HG03342 (cell line): ENCODE measurements around the gene EMILIN2.

ENCODE experiments used
- ATAC-seq: cut with Tn5 transposase; IDR thresholded peaks from one replicate; pipeline ENCODE4 v1.9.1; 2021; ENCODE audit warnings: mild to moderate bottlenecking, moderate library complexity; ENCODE audit not compliant: unreplicated experiment

EMILIN2 gene

GRCh38 chr18:2948038-2948437 lies 101.2 kb downstream of the EMILIN2 start:
- no peak for ATAC-seq

- no peak for ATAC-seq
Measured at GRCh38 chr18:2952605-2953004, 105.8 kb downstream of the EMILIN2 start.

DNA sequence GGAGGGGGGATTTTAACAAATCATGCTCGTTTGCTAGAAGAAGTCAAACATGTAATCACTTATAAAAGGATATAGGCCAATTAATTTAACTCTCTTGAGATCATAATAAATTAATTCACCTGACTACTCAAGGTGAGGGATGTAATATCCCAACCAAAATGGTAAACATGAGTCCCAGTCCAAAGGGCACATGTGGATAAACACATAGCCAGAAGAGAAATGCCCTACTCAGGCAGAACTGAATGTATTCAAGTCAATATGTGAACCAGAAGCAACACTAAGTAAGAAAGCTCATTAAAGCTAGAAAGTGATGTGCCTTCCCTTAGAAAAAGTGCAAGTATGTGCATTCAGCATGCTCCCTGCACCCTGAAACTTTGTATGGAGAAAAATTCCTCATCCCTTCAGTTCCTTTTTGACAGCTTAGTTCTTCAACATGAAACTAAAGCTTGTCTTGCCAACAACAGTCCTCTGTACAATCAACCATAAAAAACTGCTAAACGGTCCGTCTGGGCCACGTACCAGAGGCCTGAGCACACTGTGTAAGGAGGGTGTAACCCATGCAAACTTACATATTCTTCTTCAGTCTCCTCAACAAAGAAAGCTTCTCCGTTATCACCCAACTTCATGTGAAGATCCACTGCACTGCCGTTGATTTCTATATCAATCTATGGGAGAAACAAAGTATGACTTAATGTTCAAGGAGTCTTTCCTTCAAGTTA lies 107.3 kb downstream of the EMILIN2 start:
- no peak for ATAC-seq

DNA sequence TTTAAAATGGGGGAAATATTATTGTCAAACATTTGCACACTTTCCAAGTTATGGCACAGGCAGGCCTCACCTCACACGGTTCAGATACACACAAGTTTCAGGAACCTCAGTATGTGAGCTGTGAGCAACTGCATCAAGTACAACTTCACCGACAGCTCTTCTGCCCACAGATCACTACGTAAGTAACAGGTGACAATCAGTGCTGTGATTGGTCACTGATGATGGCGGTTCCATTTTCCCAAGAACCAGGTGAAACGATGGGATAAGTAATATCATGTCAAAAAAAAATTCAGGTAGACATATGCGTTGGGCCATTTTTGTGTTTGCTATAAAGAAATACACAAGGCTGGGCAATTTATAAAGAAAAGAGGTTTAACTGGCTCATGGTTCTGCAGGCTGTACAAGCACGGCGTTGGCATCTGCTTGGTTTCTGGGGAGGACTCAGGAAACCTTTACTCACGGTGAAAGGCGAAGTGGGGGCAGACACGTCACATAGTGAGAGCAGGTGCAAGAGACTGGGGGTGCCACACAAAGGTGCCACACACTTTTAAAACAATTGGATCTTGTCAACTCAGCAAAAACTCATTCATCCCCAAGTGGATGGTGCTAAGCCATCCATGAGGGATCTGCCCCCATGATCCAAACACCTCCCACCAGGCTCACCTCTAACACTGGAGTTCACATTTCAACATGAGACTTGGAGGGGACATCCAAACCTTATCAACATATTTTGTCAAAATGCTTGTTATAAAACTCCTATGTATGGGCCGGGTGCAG lies 108.3 kb downstream of the EMILIN2 start:
- no peak for ATAC-seq

DNA sequence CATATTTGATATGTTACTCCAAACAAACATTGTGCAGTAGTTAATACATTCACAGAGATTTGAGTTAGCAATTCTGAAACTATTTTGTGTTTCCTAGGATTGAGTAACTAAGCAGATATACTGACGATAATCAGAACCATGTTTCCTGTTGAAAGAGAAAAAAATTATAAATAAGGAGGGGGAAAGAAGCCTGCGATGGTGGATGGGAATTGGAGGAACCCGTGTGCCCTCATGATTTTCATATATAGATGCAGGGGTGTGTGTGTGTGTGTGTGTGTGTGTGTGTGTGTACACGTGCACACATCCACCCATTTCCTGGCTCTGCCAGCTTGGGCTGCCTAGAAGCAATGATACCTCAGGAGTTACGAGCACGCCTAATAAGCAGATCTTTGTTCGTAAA lies 109.2 kb downstream of the EMILIN2 start:
- no peak for ATAC-seq

- ATAC-seq, result peak; percentile 56
Measured at GRCh38 chr18:2958819-2959298, 112.1 kb downstream of the EMILIN2 start.

DNA sequence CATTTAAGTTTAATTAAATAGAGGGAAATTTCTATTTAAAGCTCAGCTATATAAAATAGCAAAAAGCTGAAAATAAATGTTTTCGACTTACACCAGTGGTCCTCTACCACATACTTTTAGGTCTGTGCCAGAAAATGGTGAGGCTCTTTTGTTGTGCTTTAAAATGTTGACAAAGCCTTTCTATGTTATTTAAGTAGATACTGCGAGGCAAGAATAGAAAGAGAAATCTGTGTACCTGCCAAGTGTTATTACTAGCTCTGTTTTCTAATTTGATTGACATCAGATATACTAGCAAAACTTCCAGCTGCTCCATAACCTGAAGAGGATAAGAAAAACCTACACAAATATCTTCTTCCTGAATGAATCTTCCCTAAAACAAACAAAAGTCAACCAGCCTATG lies 112.5 kb downstream of the EMILIN2 start:
- ATAC-seq, result no peak

DNA sequence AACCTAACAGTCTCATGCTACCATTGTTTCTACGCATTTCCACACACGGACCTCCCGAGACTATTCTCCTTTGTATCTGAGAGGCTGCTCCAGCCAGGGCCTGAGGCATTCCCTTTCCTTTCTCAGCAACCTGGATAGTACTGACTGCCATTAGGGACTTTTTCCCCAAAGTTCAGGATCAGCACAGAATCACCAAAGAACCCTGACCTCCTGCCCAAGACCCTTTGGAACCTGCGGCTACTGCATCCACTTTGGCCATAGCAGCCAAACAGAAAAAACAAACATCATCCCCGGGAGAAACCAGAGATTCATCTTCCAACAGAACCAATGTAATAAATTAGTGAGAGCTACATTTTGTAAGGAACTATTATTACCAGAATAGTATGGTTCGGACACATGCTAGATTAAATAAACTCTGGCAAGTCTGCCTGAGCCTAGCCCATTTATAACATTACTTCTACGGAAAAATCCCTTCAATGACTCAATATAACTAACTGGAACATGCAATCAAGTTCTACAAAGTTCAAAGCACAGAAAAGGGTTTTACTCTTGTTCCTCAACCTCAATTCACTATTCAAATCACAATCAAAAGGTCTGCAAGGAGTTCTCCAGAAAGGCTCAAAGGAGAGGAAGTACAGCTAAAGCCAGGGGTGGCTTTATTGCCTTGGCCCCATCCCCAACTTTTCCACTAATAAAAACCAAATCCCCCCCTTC lies 114.3 kb downstream of the EMILIN2 start:
- ATAC-seq, result no peak

DNA sequence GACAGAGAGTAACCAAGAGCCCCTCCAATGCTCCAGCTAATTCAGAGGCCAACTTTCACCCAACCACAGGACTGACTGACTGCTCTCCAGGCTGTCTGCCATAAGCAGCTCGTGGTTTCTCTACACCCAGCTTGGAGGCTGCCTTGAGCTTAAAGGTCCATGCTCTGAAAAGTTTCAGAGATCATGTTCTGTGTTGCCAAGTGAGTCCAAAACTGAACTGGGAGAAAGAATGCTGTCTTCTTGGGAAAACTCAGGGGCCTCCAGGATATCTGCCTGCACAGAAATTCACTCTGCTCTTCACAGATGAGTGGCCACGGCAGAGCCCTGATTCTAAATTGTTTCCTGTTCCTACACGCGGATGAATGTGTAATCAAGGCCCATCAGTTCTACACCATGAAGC lies 115.0 kb downstream of the EMILIN2 start:
- ATAC-seq, result no peak

DNA sequence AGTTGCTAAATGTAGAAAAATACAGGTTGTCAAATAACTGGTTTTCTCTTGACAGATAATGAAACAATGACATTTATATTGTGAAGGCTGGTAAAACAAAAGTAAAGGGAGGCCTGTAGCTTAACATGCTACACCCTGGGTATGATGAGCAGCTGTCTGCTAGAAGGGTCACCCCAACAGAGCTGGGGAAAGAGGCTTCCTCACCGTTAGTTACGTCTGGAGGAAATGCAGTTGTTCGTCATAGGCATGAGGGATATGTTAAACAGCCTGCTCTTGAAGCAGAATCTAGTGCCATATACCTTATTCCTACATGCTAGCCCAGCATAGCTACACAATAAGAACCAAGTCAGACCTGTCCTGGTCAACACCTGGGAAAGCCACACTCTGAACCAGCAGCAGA lies 116.2 kb downstream of the EMILIN2 start:
- no peak for ATAC-seq

GRCh38 chr18:2964361-2965010 lies 117.7 kb downstream of the EMILIN2 start:
- no peak for ATAC-seq
